HFF-Myc (cell line): ENCODE measurements around the gene PPHLN1.

Source experiments
- DNase-seq: peaks from one replicate; pipeline ENCODE4 v3.0.0-alpha.2; 2011; ENCODE audit warnings: low read depth; ENCODE audit errors: extremely low read depth
- H3K4me3 ChIP-seq: replicated peaks from 2 replicates; pipeline ENCODE4 v1.5.1; 2011; ENCODE audit warnings: low read depth, mild to moderate bottlenecking, control low read depth, low read length
- TF ChIP-seq, protein P1 (sequence below): IDR thresholded peaks from 2 replicates; pipeline ENCODE4 v1.5.1; 2012; ENCODE audit warnings: mild to moderate bottlenecking, low read depth, low read length, control low read depth; ENCODE audit errors: missing control alignments

PPHLN1 gene, protein sequence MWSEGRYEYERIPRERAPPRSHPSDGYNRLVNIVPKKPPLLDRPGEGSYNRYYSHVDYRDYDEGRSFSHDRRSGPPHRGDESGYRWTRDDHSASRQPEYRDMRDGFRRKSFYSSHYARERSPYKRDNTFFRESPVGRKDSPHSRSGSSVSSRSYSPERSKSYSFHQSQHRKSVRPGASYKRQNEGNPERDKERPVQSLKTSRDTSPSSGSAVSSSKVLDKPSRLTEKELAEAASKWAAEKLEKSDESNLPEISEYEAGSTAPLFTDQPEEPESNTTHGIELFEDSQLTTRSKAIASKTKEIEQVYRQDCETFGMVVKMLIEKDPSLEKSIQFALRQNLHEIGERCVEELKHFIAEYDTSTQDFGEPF

DNA sequence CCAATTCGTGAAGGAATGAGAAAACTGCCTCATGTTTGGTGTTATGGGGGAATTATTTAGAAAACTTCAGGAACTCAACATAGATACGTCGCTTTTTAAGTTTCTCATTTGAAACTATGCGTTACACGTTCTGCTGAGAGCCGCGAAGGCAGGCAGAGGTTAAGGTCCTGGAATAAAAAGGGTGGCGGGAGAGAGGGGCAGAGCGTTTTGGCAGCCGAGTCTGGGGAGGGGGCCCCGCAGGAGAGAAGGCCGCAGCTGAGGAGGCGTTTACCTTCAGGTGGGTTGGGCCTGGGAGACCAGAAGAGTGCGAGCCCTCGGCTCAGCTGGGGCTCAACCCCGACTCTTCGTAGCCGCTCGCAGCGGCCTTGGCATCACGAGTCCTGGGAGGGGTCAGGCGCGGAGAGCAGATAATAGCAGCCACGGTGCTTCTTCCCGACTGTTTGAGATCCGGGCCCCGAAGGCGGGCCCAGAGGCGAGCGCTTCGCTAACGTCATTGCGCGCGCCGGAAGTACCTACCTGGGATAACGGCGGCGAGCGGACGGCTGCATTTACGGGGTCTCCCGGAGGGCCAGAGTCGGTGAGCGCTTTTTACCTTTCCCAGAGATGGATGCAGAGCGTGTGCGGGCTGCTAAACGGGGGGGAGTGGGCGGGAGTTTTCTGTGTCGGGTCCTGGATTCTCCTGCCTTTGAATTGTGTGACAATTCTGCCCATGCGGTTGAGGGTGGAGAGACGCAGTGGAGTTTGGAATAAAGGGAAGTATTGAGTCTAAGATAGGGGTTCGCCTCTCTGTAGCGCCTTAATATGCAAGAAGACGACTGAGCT, at the start of gene PPHLN1, which contains the start of gene ZCRB1:
Gene PPHLN1 (plus strand): TSS at position 515 of the 822 bp plus-strand sequence. CDS start 9,736 bp downstream, outside the sequence.
Gene ZCRB1 (minus strand): TSS at position 442 of the 822 bp plus-strand sequence. CDS start 1,992 bp downstream, outside the sequence.
- H3K4me3 ChIP-seq = peak within 1 kb of the TSS; percentile 90
- TF ChIP-seq, protein P1, sequence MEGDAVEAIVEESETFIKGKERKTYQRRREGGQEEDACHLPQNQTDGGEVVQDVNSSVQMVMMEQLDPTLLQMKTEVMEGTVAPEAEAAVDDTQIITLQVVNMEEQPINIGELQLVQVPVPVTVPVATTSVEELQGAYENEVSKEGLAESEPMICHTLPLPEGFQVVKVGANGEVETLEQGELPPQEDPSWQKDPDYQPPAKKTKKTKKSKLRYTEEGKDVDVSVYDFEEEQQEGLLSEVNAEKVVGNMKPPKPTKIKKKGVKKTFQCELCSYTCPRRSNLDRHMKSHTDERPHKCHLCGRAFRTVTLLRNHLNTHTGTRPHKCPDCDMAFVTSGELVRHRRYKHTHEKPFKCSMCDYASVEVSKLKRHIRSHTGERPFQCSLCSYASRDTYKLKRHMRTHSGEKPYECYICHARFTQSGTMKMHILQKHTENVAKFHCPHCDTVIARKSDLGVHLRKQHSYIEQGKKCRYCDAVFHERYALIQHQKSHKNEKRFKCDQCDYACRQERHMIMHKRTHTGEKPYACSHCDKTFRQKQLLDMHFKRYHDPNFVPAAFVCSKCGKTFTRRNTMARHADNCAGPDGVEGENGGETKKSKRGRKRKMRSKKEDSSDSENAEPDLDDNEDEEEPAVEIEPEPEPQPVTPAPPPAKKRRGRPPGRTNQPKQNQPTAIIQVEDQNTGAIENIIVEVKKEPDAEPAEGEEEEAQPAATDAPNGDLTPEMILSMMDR = no peak
- peak; percentile 35 for DNase-seq

DNA sequence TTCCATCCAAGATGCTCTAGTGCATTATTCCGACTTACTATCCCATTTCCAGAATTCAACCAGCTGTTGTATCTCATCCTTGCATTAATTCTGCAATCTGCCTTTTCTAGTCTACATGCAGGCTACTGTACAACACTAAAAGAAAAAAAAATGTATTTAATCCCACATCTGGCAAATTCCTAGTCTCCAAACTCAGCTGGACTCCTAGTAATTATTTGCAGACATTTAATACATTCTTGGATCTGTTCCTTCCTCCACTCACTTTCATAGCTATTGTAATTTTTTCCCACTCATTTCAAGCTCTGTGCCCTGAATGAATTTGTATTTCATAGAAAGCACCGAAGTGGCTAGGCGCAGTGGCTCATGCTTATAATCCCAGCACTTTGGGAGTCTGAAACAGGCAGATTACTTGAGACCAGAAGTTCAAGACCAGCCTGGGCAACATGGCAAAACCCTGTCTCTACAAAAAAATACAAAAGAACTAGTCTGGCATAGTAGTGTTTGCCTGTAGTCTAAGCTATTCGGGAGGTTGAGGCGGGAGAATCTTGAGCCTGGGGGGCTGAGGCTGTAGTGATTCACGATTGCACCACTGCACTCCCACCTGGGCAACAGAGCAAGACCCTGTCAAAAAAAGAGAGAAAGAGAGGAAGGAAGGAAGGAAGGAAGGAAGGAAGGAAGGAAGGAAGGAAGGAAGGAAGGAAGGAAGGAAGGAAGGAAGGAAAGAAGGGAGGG, 48.4 kb upstream of the PPHLN1 start:
- H3K4me3 ChIP-seq = no peak overlapping the region
- TF ChIP-seq, protein P1 = no peak
- DNase-seq = no peak

DNA sequence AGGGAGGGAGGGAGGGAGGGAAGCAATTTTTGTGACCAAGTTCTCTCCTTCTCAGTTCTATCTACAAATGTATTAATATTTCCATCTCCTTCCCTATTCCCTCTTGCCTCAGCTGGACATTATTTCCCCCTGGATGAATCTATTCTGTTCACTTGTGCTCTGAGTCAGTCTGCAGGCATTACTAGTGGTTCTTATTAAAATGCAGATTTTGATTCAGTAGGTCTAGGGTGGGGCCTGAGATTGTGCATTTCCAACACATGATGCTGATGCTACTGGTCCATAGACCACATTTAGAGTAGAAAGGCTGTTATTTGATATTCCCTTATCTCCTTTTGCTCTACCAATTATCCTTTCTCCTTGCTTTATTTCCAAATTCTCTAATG, 47.8 kb upstream of the PPHLN1 start:
- TF ChIP-seq, protein P1 = no peak
- no peak for DNase-seq

DNA sequence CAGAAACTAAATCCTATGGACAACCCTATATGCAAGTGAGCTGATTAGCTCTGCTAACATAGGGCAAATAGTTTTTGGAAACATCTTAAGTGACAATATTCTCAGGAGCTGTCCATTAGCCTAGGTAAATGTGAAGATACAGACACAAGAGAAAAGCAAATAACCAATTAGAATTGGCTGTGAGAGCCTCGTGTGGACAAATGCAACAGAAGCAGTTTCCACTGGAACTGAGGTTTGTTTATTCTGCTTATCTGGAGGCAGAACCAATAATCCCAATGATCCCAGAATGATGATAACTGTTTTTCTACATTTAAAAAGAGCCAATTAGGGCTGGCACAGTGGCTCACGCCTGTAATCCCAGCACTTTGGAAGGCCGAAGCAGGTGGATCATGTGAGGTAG, 44.7 kb upstream of the PPHLN1 start:
- TF ChIP-seq, protein P1 = no peak
- no peak for DNase-seq
- H3K4me3 ChIP-seq = no peak overlapping the region

More for the DNA sequence above, 47.8 kb upstream of the PPHLN1 start:
- no peak overlapping the region for H3K4me3 ChIP-seq

DNA sequence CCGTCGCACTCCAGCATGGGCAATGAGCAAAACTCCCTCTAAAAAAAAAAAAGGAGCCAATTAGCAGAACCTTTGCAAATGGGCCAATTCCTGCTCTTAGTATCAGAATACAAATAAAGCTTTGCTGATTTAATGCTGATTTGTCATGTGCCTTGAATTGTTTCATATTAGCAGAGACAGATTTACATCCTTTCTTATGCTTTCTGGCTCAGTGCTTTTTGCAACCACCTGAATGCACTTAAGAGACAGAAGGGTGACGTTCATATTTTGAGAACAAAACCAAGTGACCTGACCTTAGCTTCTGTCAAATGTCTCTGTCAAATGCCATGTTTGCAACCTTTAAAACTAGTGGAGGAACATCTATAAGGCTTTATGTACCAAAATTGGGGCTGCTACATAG, 44.1 kb upstream of the PPHLN1 start:
- no peak overlapping the region for H3K4me3 ChIP-seq
- TF ChIP-seq, protein P1 = no peak
- no peak for DNase-seq

DNA sequence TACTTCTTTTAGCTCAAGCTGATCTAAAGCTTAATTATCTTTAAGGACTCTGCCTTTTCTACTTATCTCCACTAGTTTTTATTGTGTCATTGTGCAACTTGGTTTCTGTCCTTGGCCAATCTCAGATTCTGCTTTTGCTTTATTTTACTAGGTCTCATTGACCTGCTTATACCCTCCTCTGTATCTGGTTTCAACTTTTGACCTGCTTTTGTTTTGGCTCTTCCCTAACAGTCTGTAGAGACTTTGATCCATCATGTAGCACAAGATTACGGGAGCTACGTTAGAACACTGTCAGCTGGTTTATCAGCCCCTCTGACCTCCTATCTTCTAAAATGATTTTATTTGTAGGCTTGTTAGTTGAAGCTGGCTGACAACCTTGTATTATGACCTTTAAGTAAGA, 43.7 kb upstream of the PPHLN1 start:
- no peak for DNase-seq
- no peak overlapping the region for H3K4me3 ChIP-seq

More for the DNA sequence above, 43.7 kb upstream of the PPHLN1 start:
- TF ChIP-seq, protein P1 = no peak
